Prostate gland (tissue), 2 donors: ENCODE measurements around the gene CAP2. TPM values are rescaled to one million over a fixed set of nuclear protein-coding genes. Genes with fewer than 3 reads are reported as not detected.

Experiments
- DNase-seq: peaks from one replicate; pipeline ENCODE4 v3.0.0-alpha.2; 2019; ENCODE audit warnings: low spot score
- H3K27ac ChIP-seq, 2 donors: fragments of 200-600 bp; sonication (generic); 2 replicates each; pipeline ENCODE4 v1.5.1; 2017 to 2019
- H3K27me3 ChIP-seq: fragments of 200-600 bp; sonication (generic); replicated peaks from 2 replicates; pipeline ENCODE4 v1.5.1; 2019; ENCODE audit not compliant: insufficient read depth
- H3K36me3 ChIP-seq, 2 donors: fragments of 200-600 bp; sonication (generic); 1 replicate in 1 of 2; 2 replicates in 1 of 2; pipeline versions ENCODE4 v1.5.1 to v1.8.1; 2017 to 2019
- H3K4me1 ChIP-seq: fragments of 200-600 bp; sonication (generic); replicated peaks from 2 replicates; pipeline ENCODE4 v1.5.1; 2019
- H3K4me3 ChIP-seq, 2 donors: fragments of 200-600 bp; sonication (generic); 2 replicates each; pipeline ENCODE4 v1.5.1; 2017 to 2019
- H3K9me3 ChIP-seq: fragments of 200-600 bp; sonication (generic); 2 replicates; pipeline ENCODE4 v1.5.1; 2017
- CTCF ChIP-seq, 4 experiments: fragments of 200-600 bp in 2 of 4; fragments of 450-650 bp in 2 of 4; sonication (generic) in 2 of 4; IDR thresholded peaks; 1 replicate in 3 of 4; 2 replicates in 1 of 4; pipeline ENCODE4 v1.5.1; 2016 to 2019; ENCODE audit warnings: antibody characterized with exemption in 4 of 4, mild to moderate bottlenecking in 2 of 4, moderate library complexity in 2 of 4
- POLR2A ChIP-seq: fragments of 450-650 bp; IDR thresholded peaks from one replicate; pipeline ENCODE4 v1.6.1; 2016; ENCODE audit warnings: antibody characterized with exemption, mild to moderate bottlenecking
- POLR2AphosphoS5 ChIP-seq: sonication (generic); formaldehyde crosslinking; IDR thresholded peaks from one replicate; pipeline ENCODE4 v1.6.1; 2017; ENCODE audit warnings: antibody characterized with exemption
- WGBS: methylation state at CpG from one replicate; pipeline ENCODE4 v1.1.5; 2018; 5-methylcytosine and 5-hydroxymethylcytosine counted together
- intact Hi-C: fragments of 100-400 bp; cut with DNase I; formaldehyde crosslinking; loops from one replicate; pipeline ENCODE4 v1.14.2; 2022
- total RNA-seq, 2 donors: library from RNA; depleted of rRNA; stranded (reverse); fragments of >200 nt; gene quantifications; one replicate each; pipeline ENCODE4 v1.1.0, GENCODE V29; 2016

The CAP2 gene
- total RNA-seq, 2 donors from 2014 or later: 8.7 to 10.0 TPM

- 95% methylated on average over 3 of the region's 3 CpGs for WGBS
Observed at GRCh38 chr6:17457956-17458355, 64.6 kb downstream of the CAP2 start.

GRCh38 chr6:17458966-17459365 is 65.6 kb downstream of the CAP2 start:
- DNase-seq: no peak
- H3K4me3 ChIP-seq: no peak overlapping the region
- no peak for TF ChIP-seq POLR2A
- TF ChIP-seq CTCF (IDR thresholded peaks at IDR 0.05): no peak
- no peak for TF ChIP-seq POLR2AphosphoS5
- H3K4me1 ChIP-seq: no peaks in the 10 kb centered on the region
- H3K36me3 ChIP-seq: peaks cover 0 to 4% of the 10 kb centered on the region in 2 donors
- no peaks in the 10 kb centered on the region for H3K9me3 ChIP-seq
- H3K27me3 ChIP-seq: no peaks in the 10 kb centered on the region
- no peak overlapping the region for H3K27ac ChIP-seq
- 94% methylated on average over 4 of the region's 4 CpGs for WGBS
- intact Hi-C loops: no loop called here

More at GRCh38 chr6:17457956-17458355, 64.6 kb downstream of the CAP2 start:
- intact Hi-C loops: no loop called here
- H3K27me3 ChIP-seq: no peaks in the 10 kb centered on the region
- no peaks in the 10 kb centered on the region for H3K9me3 ChIP-seq
- TF ChIP-seq POLR2AphosphoS5 (no peak), POLR2A (no peak)
- H3K4me1 ChIP-seq: no peaks in the 10 kb centered on the region
- no peak for DNase-seq
- no peak overlapping the region for H3K27ac ChIP-seq
- peaks cover 0 to 4% of the 10 kb centered on the region in 2 donors for H3K36me3 ChIP-seq
- no peak overlapping the region for H3K4me3 ChIP-seq

- TF ChIP-seq POLR2AphosphoS5 (no peak), CTCF (IDR thresholded peaks at IDR 0.05) (no peak)
- WGBS: 97% methylated on average over 5 of the region's 5 CpGs
- intact Hi-C loops: loop anchor here (10.0 kb wide), 1 partner anchor 306 kb away; no protein-coding TSS in a partner anchor
Observed at GRCh38 chr6:17460862-17461261, 67.5 kb downstream of the CAP2 start.

GRCh38 chr6:17466147-17466546 is 72.8 kb downstream of the CAP2 start:
- intact Hi-C loops: loop anchor here (10.0 kb wide), 1 partner anchor 311 kb away; no protein-coding TSS in a partner anchor
- 88% methylated on average over 5 of the region's 5 CpGs for WGBS

More at GRCh38 chr6:17460862-17461261, 67.5 kb downstream of the CAP2 start:
- Histone ChIP-seq H3K9me3 (no peaks in the 10 kb centered on the region), H3K27me3 (no peaks in the 10 kb centered on the region), H3K4me1 (no peaks in the 10 kb centered on the region), H3K4me3 (no peak overlapping the region), H3K27ac (no peak overlapping the region), H3K36me3 (peaks cover 0 to 4% of the 10 kb centered on the region in 2 donors)
- no peak for DNase-seq

GRCh38 chr6:17466707-17467106 is 73.3 kb downstream of the CAP2 start:
- no peaks in the 10 kb centered on the region for H3K27me3 ChIP-seq
- H3K4me1 ChIP-seq: no peaks in the 10 kb centered on the region
- no peak overlapping the region for H3K4me3 ChIP-seq
- no peak overlapping the region for H3K27ac ChIP-seq
- 97% methylated on average over 3 of the region's 3 CpGs for WGBS
- DNase-seq: no peak
- intact Hi-C loops: loop anchor here (10.0 kb wide), 1 partner anchor 312 kb away; no protein-coding TSS in a partner anchor
- no peaks in the 10 kb centered on the region for H3K36me3 ChIP-seq
- TF ChIP-seq POLR2AphosphoS5 (no peak), CTCF (IDR thresholded peaks at IDR 0.05) (no peak), POLR2A (no peak)
- no peaks in the 10 kb centered on the region for H3K9me3 ChIP-seq

More at GRCh38 chr6:17466147-17466546, 72.8 kb downstream of the CAP2 start:
- Histone ChIP-seq H3K27me3 (no peaks in the 10 kb centered on the region), H3K9me3 (no peaks in the 10 kb centered on the region), H3K4me1 (no peaks in the 10 kb centered on the region), H3K36me3 (no peaks in the 10 kb centered on the region), H3K27ac (no peak overlapping the region), H3K4me3 (no peak overlapping the region)
- TF ChIP-seq POLR2AphosphoS5 (no peak), POLR2A (no peak), CTCF (IDR thresholded peaks at IDR 0.05) (no peak)
- DNase-seq: no peak
